ENCODE results near the gene ADGRG1.

DNA sequence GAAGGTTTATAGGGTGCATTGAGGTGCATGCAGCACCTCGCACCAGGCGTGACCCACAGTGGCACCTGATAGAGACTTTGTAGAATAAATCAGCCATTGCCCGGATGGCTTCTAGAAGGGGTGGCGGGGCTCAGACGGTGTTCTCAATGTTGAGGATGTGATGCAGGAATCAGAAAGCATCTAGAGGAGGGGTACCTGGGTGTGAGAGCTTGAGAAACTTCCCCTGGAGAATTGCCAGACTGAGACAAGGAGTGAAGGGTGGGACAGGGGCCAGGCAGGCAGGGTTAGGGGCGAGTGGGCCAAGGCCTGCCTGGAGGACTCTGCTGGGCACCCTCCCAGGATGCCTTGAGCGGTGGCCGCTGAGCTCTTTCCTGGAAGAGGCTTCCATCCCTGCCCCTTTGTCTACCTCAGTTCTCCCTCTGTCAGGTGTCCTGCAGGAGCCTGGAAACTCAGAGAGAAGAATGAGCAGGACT lies 9.3 kb upstream of the ADGRG1 start:
- TF ChIP-seq CTCF (IDR thresholded peaks at IDR 0.05) = no peak
- no peak for TF ChIP-seq POLR2A (IDR thresholded peaks at IDR 0.05)
- no peak for TF ChIP-seq POLR2AphosphoS5 (IDR thresholded peaks at IDR 0.05)
- TF ChIP-seq EP300 (IDR thresholded peaks at IDR 0.05) = no peak
